Measurements from ENCODE around the gene SNX19.
"Not testable (repeated sequence)": the region's sequence is repeated elsewhere in the genome, so short reads cannot be mapped to it uniquely, and the experiment has no call there.

Gene SNX19

GRCh38 chr11:130871616-130872015 lies 44.7 kb downstream of the SNX19 start:
- Histone ChIP-seq H3K36me3 (ENCODE audit: insufficient read depth, low read length) (peaks cover 34% of the 10 kb centered on the region), H3K9ac (ENCODE audit: low read length) (no peak overlapping the region), H3K27me3 (ENCODE audit: control insufficient read depth in 1 of 2, insufficient read depth in 2 of 2, low read length in 2 of 2) (no peaks in the 10 kb centered on the region), H3K4me3 (ENCODE audit: low read depth in 1 of 2, low read length in 2 of 2) (no peak overlapping the region), H3K4me1 (ENCODE audit: insufficient read depth, low read length) (peaks cover 20% of the 10 kb centered on the region), H3K27ac (ENCODE audit: low read depth, low read length) (no peak overlapping the region), H3K9me3 (ENCODE audit: low read length) (no peaks in the 10 kb centered on the region)

GRCh38 chr11:130868721-130869390 lies 47.4 kb downstream of the SNX19 start:
- no peak overlapping the region for H3K4me3 ChIP-seq (ENCODE audit: low read depth in 1 of 2, low read length in 2 of 2)
- H3K27ac ChIP-seq (ENCODE audit: low read depth, low read length), result no peak overlapping the region
- no peaks in the 10 kb centered on the region for H3K27me3 ChIP-seq (ENCODE audit: control insufficient read depth in 1 of 2, insufficient read depth in 2 of 2, low read length in 2 of 2)
- no peak overlapping the region for H3K9ac ChIP-seq (ENCODE audit: low read length)
- no peaks in the 10 kb centered on the region for H3K9me3 ChIP-seq (ENCODE audit: low read length)
- H3K4me1 ChIP-seq (ENCODE audit: insufficient read depth, low read length), result peaks cover 20% of the 10 kb centered on the region
- H3K36me3 ChIP-seq (ENCODE audit: insufficient read depth, low read length), result peaks cover 26% of the 10 kb centered on the region

- Histone ChIP-seq H3K4me3 (ENCODE audit: low read depth in 1 of 2, low read length in 2 of 2) (no peak overlapping the region), H3K9me3 (ENCODE audit: low read length) (no peaks in the 10 kb centered on the region), H3K27me3 (ENCODE audit: control insufficient read depth in 1 of 2, insufficient read depth in 2 of 2, low read length in 2 of 2) (no peaks in the 10 kb centered on the region), H3K27ac (ENCODE audit: low read depth, low read length) (no peak overlapping the region), H3K4me1 (ENCODE audit: insufficient read depth, low read length) (peaks cover 20% of the 10 kb centered on the region), H3K9ac (ENCODE audit: low read length) (no peak overlapping the region), H3K36me3 (ENCODE audit: insufficient read depth, low read length) (peaks cover 26% of the 10 kb centered on the region)
Measured at GRCh38 chr11:130868086-130868710, 48.1 kb downstream of the SNX19 start.

GRCh38 chr11:130866831-130867230 lies 49.4 kb downstream of the SNX19 start:
- H3K4me1 ChIP-seq (ENCODE audit: insufficient read depth, low read length), result peaks cover 8% of the 10 kb centered on the region
- H3K9me3 ChIP-seq (ENCODE audit: low read length), result no peaks in the 10 kb centered on the region
- no peak overlapping the region for H3K27ac ChIP-seq (ENCODE audit: low read depth, low read length)

GRCh38 chr11:130865774-130866114 lies 50.5 kb downstream of the SNX19 start:
- Histone ChIP-seq H3K9ac (ENCODE audit: low read length) (no peak overlapping the region), H3K4me1 (ENCODE audit: insufficient read depth, low read length) (peaks cover 4% of the 10 kb centered on the region), H3K9me3 (ENCODE audit: low read length) (no peaks in the 10 kb centered on the region), H3K27ac (ENCODE audit: low read depth, low read length) (no peak overlapping the region), H3K27me3 (ENCODE audit: control insufficient read depth in 1 of 2, insufficient read depth in 2 of 2, low read length in 2 of 2) (no peaks in the 10 kb centered on the region), H3K4me3 (ENCODE audit: low read depth in 1 of 2, low read length in 2 of 2) (no peak overlapping the region), H3K36me3 (ENCODE audit: insufficient read depth, low read length) (peaks cover 9% of the 10 kb centered on the region)

More at GRCh38 chr11:130866831-130867230, 49.4 kb downstream of the SNX19 start:
- no peak overlapping the region for H3K4me3 ChIP-seq (ENCODE audit: low read depth in 1 of 2, low read length in 2 of 2)
- no peaks in the 10 kb centered on the region for H3K27me3 ChIP-seq (ENCODE audit: control insufficient read depth in 1 of 2, insufficient read depth in 2 of 2, low read length in 2 of 2)
- H3K36me3 ChIP-seq (ENCODE audit: insufficient read depth, low read length), result peaks cover 20% of the 10 kb centered on the region
- H3K9ac ChIP-seq (ENCODE audit: low read length), result no peak overlapping the region

GRCh38 chr11:130865091-130865773 lies 51.0 kb downstream of the SNX19 start:
- no peak overlapping the region for H3K27ac ChIP-seq (ENCODE audit: low read depth, low read length)
- peaks cover 7% of the 10 kb centered on the region for H3K4me1 ChIP-seq (ENCODE audit: insufficient read depth, low read length)
- peaks cover 5% of the 10 kb centered on the region for H3K36me3 ChIP-seq (ENCODE audit: insufficient read depth, low read length)
- no peaks in the 10 kb centered on the region for H3K9me3 ChIP-seq (ENCODE audit: low read length)
- H3K4me3 ChIP-seq (ENCODE audit: low read depth in 1 of 2, low read length in 2 of 2), result no peak overlapping the region
- no peaks in the 10 kb centered on the region for H3K27me3 ChIP-seq (ENCODE audit: control insufficient read depth in 1 of 2, insufficient read depth in 2 of 2, low read length in 2 of 2)
- no peak overlapping the region for H3K9ac ChIP-seq (ENCODE audit: low read length)

GRCh38 chr11:130861902-130862860 lies 54.1 kb downstream of the SNX19 start:
- no peaks in the 10 kb centered on the region for H3K9me3 ChIP-seq (ENCODE audit: low read length)
- peaks cover 16% of the 10 kb centered on the region for H3K4me1 ChIP-seq (ENCODE audit: insufficient read depth, low read length)
- H3K4me3 ChIP-seq (ENCODE audit: low read depth in 1 of 2, low read length in 2 of 2), result peak overlapping the region in 1 of 2 donors; percentile 41
- no peaks in the 10 kb centered on the region for H3K36me3 ChIP-seq (ENCODE audit: insufficient read depth, low read length)
- no peaks in the 10 kb centered on the region for H3K27me3 ChIP-seq (ENCODE audit: control insufficient read depth in 1 of 2, insufficient read depth in 2 of 2, low read length in 2 of 2)
- no peak overlapping the region for H3K9ac ChIP-seq (ENCODE audit: low read length)
- H3K27ac ChIP-seq (ENCODE audit: low read depth, low read length), result no peak overlapping the region

DNA sequence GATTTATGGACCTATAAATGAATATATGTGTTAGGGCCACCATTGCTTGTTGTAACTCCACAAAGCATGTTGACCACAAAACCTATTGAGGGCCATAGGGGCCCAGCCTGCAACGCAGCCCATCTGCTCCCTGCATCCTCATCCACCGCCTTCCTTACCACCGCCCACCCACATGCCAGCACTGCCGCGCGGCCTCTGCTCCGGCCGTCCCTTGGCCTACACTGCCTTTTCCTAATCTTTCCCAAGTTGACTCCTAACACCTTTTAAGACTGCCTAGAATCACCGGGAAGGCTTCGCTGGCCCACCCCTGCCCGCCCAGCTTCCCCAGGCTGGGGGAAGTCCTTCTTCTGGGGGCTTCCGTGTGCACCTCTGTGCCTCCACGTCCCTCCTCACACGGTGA lies 55.0 kb downstream of the SNX19 start:
- H3K27ac ChIP-seq (ENCODE audit: low read depth, low read length), result no peak overlapping the region
- H3K4me1 ChIP-seq (ENCODE audit: insufficient read depth, low read length), result peaks cover 16% of the 10 kb centered on the region
- H3K9ac ChIP-seq (ENCODE audit: low read length), result no peak overlapping the region
- no peak overlapping the region for H3K4me3 ChIP-seq (ENCODE audit: low read depth in 1 of 2, low read length in 2 of 2)
- H3K36me3 ChIP-seq (ENCODE audit: insufficient read depth, low read length), result no peaks in the 10 kb centered on the region
- no peaks in the 10 kb centered on the region for H3K9me3 ChIP-seq (ENCODE audit: low read length)
- H3K27me3 ChIP-seq (ENCODE audit: control insufficient read depth in 1 of 2, insufficient read depth in 2 of 2, low read length in 2 of 2), result no peaks in the 10 kb centered on the region

DNA sequence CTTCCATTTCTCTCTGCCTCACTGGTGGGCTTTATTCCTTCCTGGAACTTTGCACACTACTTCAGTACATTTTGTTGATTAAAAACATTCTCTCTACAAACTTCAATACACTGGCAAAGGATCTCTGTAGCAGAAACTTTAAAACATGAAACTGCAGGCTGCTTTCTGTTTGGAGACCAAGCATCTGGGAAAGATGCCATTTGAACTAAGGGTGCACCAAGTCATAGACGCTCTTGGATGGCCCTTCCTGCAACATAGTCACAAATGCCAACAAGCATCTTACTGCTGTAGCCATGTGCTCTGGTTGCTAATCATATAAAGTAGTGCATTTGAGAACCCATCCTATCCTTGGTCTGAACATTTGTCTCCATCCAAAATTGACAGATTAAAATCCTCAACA lies 56.4 kb downstream of the SNX19 start:
- no peaks in the 10 kb centered on the region for H3K36me3 ChIP-seq (ENCODE audit: insufficient read depth, low read length)
- peaks cover 16% of the 10 kb centered on the region for H3K4me1 ChIP-seq (ENCODE audit: insufficient read depth, low read length)
- H3K27me3 ChIP-seq (ENCODE audit: control insufficient read depth in 1 of 2, insufficient read depth in 2 of 2, low read length in 2 of 2), result no peaks in the 10 kb centered on the region
- H3K4me3 ChIP-seq (ENCODE audit: low read depth in 1 of 2, low read length in 2 of 2), result no peak overlapping the region
- H3K9me3 ChIP-seq (ENCODE audit: low read length), result no peaks in the 10 kb centered on the region
- no peak overlapping the region for H3K27ac ChIP-seq (ENCODE audit: low read depth, low read length)
- no peak overlapping the region for H3K9ac ChIP-seq (ENCODE audit: low read length)

GRCh38 chr11:130858215-130858614 lies 58.1 kb downstream of the SNX19 start:
- Histone ChIP-seq H3K27ac (ENCODE audit: low read depth, low read length) (no peak overlapping the region), H3K27me3 (ENCODE audit: control insufficient read depth in 1 of 2, insufficient read depth in 2 of 2, low read length in 2 of 2) (no peaks in the 10 kb centered on the region), H3K9ac (ENCODE audit: low read length) (no peak overlapping the region), H3K4me1 (ENCODE audit: insufficient read depth, low read length) (peaks cover 16% of the 10 kb centered on the region), H3K9me3 (ENCODE audit: low read length) (no peaks in the 10 kb centered on the region), H3K36me3 (ENCODE audit: insufficient read depth, low read length) (no peaks in the 10 kb centered on the region), H3K4me3 (ENCODE audit: low read depth in 1 of 2, low read length in 2 of 2) (no peak overlapping the region)

DNA sequence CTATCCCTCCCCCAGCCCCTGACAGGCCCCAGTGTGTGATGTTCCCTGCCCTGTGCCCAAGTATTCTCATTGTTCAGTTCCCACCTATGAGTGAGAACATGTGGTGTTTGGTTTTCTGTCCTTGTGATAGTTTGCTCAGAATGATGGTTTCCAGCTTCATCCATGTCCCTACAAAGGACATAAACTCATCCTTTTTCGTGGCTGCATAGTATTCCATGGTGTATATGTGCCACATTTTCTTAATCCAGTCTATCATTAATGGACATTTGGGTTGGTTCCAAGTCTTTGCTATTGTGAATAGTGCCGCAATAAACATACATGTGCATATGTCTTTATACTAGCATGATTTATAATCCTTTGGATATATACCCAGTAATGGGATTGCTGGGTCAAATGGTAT lies 60.6 kb downstream of the SNX19 start:
- not testable (repeated sequence) for H3K36me3 ChIP-seq (ENCODE audit: insufficient read depth, low read length); H3K9ac ChIP-seq (ENCODE audit: low read length); H3K4me3 ChIP-seq (ENCODE audit: low read depth in 1 of 2, low read length in 2 of 2); H3K27me3 ChIP-seq (ENCODE audit: control insufficient read depth in 1 of 2, insufficient read depth in 2 of 2, low read length in 2 of 2); H3K9me3 ChIP-seq (ENCODE audit: low read length); H3K27ac ChIP-seq (ENCODE audit: low read depth, low read length)
- H3K4me1 ChIP-seq (ENCODE audit: insufficient read depth, low read length), result peaks cover 12% of the 10 kb centered on the region

Data from muscle layer of colon (tissue), 2 donors.